ENCODE results near the gene SNX24. TPM values are rescaled to one million over a fixed set of nuclear protein-coding genes. Genes with fewer than 3 reads are reported as not detected.

Gene SNX24
- total and polyA plus RNA-seq, 2 experiments from 2014 or later, result 18.0 to 27.5 TPM

GRCh38 chr5:123007754-123008153 lies 162.3 kb downstream of the SNX24 start (continued):
- TF ChIP-seq ZNF462 (CRISPR knock-in tag; IDR thresholded peaks at IDR 0.05) (no peak), STAT1 (IDR thresholded peaks at IDR 0.05; ENCODE audit: unreplicated experiment) (no peak), CTCF (conservative IDR thresholded peaks at IDR 0.05; ENCODE audit: low read depth in 2 of 2) (no peak)

- H3K79me2 ChIP-seq (replicated peaks; ENCODE audit: insufficient read depth), result no peaks in the 10 kb centered on the region
- H3F3A ChIP-seq (replicated peaks; ENCODE audit: low read depth), result no peaks in the 10 kb centered on the region
- H3K27me3 ChIP-seq (ENCODE audit: insufficient read depth), result no peaks in the 10 kb centered on the region
- H3K9me3 Mint-ChIP-seq, result no peaks in the 10 kb centered on the region; the same call in 2 of the 3 replicates
- H3K4me1 ChIP-seq (ENCODE audit: insufficient read depth), result peaks cover 8% of the 10 kb centered on the region; the same call in 1 of the 2 replicates
- H3K27ac Mint-ChIP-seq, result no peak overlapping the region
- no peaks in the 10 kb centered on the region for H3K27me3 Mint-ChIP-seq (ENCODE audit: insufficient read depth, low read depth, poor library complexity)
- no peaks in the 10 kb centered on the region for H3K36me3 ChIP-seq (ENCODE audit: insufficient read depth)
- H3K4me1 Mint-ChIP-seq, result peaks cover 6% of the 10 kb centered on the region
- ATAC-seq (no peak), DNase-seq (ENCODE audit: low spot score) (no peak)
- H3K27ac ChIP-seq (ENCODE audit: low read depth), result no peak overlapping the region
- H3K4me2 ChIP-seq, result no peak overlapping the region
- no peaks in the 10 kb centered on the region for H3K36me3 Mint-ChIP-seq (ENCODE audit: low read depth)
- H4K20me1 ChIP-seq (replicated peaks; ENCODE audit: insufficient read depth), result no peaks in the 10 kb centered on the region
- H3K4me3 ChIP-seq, result no peak overlapping the region
- no peak overlapping the region for H2AFZ ChIP-seq
- H3K4me3 Mint-ChIP-seq, result no peak overlapping the region
- no peaks in the 10 kb centered on the region for H3K9me2 ChIP-seq (ENCODE audit: insufficient read depth)
- TF ChIP-seq NANOG (IDR thresholded peaks at IDR 0.05; ENCODE audit: borderline replicate concordance) (no peak), ZNF114 (CRISPR knock-in tag; IDR thresholded peaks at IDR 0.05) (no peak), CREB1 (CRISPR knock-in tag; IDR thresholded peaks at IDR 0.05; ENCODE audit: low read depth) (no peak), REST (IDR thresholded peaks at IDR 0.05; ENCODE audit: unreplicated experiment) (no peak)
Measured at GRCh38 chr5:123012321-123012720, 166.9 kb downstream of the SNX24 start.

All from GM23338 (cell line).